ENCODE measurements around the gene SETD4.

SETD4 gene

GRCh38 chr21:36005879-36006400, 54.4 kb downstream of the SETD4 start:
- DNase-seq (ENCODE audit: low read depth): no peak

- no peak for DNase-seq (ENCODE audit: low read depth)
Observed at GRCh38 chr21:36005018-36005417, 55.3 kb downstream of the SETD4 start.

GRCh38 chr21:36004441-36004840, 55.9 kb downstream of the SETD4 start:
- DNase-seq (ENCODE audit: low read depth): no peak

- no peak for DNase-seq (ENCODE audit: low read depth)
Observed at GRCh38 chr21:36003776-36004175, 56.5 kb downstream of the SETD4 start.

- DNase-seq (ENCODE audit: low read depth): no peak
Observed at GRCh38 chr21:35996217-35996616, 64.1 kb downstream of the SETD4 start.

GRCh38 chr21:35995522-35996088, 64.7 kb downstream of the SETD4 start:
- DNase-seq (ENCODE audit: low read depth): no peak

- DNase-seq (ENCODE audit: low read depth): no peak
Observed at GRCh38 chr21:35994613-35995012, 65.7 kb downstream of the SETD4 start.

GRCh38 chr21:35993875-35994490, 66.3 kb downstream of the SETD4 start:
- no peak for DNase-seq (ENCODE audit: low read depth)

GRCh38 chr21:35991131-35991530, 69.2 kb downstream of the SETD4 start:
- no peak for DNase-seq (ENCODE audit: low read depth)

GRCh38 chr21:35990609-35991008, 69.7 kb downstream of the SETD4 start:
- DNase-seq (ENCODE audit: low read depth): no peak

- DNase-seq (ENCODE audit: low read depth): no peak
Observed at GRCh38 chr21:35989138-35989735, 71.1 kb downstream of the SETD4 start.

GRCh38 chr21:35988416-35989137, 71.7 kb downstream of the SETD4 start:
- no peak for DNase-seq (ENCODE audit: low read depth)

GRCh38 chr21:35987475-35987874, 72.9 kb downstream of the SETD4 start:
- DNase-seq (ENCODE audit: low read depth): no peak

- DNase-seq (ENCODE audit: low read depth): no peak
Observed at GRCh38 chr21:35984654-35985361, 75.5 kb downstream of the SETD4 start.

Data from stimulated activated CD8-positive, alpha-beta memory T cell treated with anti-CD3 and anti-CD28 coated beads, Interleukin-12 subunit alpha, Interleukin-12 subunit beta, amount 100 ng/mL, for 4 hours (primary cell).